ENCODE results near the gene CTBP2. TPM values are rescaled to one million over a fixed set of nuclear protein-coding genes. Genes with fewer than 3 reads are reported as not detected.

CTBP2 gene
- total RNA-seq, 2 donors from 2014 or later: 75.3 to 109 TPM

DNA sequence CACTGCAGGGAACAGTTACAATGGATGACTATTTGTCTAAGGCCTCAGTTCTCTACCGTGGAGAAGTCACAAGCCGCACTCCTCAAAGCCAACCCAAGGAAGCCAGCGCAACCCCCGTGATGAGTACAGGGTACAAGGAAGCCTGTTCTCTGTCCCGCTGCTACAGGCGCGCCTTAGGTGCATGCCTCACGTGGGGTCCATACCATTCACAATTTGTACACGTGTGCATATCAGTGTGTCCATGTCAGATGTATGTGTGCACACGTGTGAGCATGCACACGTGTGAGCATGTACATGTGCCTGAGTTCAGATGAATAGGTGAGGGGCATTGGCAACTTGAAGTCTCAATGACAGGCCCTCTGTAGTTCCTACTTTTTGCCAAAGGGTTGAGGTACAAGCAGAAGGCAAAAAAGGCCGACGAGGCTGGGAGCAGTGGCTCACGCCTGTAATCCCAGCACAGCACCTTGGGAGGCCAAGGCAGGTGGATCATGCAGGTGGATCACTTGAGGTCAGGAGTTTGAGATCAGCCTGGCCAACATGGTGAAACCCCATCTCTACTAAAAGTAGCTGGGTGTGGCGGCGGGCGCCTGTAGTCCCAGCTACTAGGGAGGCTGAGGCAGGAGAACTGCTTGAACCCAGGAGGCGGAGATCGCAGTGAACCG is 62.8 kb downstream of the CTBP2 start:
- no peak for DNase-seq
- Histone ChIP-seq H3K27ac (ENCODE audit: low read depth, low read length) (no peak overlapping the region), H3K36me3 (ENCODE audit: control insufficient read depth, insufficient read depth, low read length) (peaks cover 8% of the 10 kb centered on the region), H3K4me3 (ENCODE audit: low read length) (no peak overlapping the region), H3K9me3 (ENCODE audit: control insufficient read depth, low read length) (no peaks in the 10 kb centered on the region), H3K27me3 (ENCODE audit: control insufficient read depth, insufficient read depth, low read length, poor library complexity, severe bottlenecking) (no peaks in the 10 kb centered on the region), H3K9ac (ENCODE audit: extremely low read depth, low read length, poor library complexity, severe bottlenecking) (no peak overlapping the region), H3K4me1 (ENCODE audit: control insufficient read depth, insufficient read depth, low read length) (no peaks in the 10 kb centered on the region)
- Mint-ChIP-seq H3K36me3 (ENCODE audit: low read depth) (peaks cover 14% of the 10 kb centered on the region), H3K27ac (no peak overlapping the region), H3K4me3 (no peak overlapping the region), H3K27me3 (ENCODE audit: insufficient read depth) (no peaks in the 10 kb centered on the region), H3K4me1 (peaks cover 26% of the 10 kb centered on the region), H3K9me3 (no peaks in the 10 kb centered on the region)
- WGBS, 2 experiments (ENCODE audit: insufficient coverage in 1 of 2, insufficient read length in 1 of 2): 94 to 95% methylated on average over 17 to 20 of the region's 20 CpGs
- TF ChIP-seq, protein P1, sequence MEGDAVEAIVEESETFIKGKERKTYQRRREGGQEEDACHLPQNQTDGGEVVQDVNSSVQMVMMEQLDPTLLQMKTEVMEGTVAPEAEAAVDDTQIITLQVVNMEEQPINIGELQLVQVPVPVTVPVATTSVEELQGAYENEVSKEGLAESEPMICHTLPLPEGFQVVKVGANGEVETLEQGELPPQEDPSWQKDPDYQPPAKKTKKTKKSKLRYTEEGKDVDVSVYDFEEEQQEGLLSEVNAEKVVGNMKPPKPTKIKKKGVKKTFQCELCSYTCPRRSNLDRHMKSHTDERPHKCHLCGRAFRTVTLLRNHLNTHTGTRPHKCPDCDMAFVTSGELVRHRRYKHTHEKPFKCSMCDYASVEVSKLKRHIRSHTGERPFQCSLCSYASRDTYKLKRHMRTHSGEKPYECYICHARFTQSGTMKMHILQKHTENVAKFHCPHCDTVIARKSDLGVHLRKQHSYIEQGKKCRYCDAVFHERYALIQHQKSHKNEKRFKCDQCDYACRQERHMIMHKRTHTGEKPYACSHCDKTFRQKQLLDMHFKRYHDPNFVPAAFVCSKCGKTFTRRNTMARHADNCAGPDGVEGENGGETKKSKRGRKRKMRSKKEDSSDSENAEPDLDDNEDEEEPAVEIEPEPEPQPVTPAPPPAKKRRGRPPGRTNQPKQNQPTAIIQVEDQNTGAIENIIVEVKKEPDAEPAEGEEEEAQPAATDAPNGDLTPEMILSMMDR (conservative IDR thresholded peaks at IDR 0.05): no peak

DNA sequence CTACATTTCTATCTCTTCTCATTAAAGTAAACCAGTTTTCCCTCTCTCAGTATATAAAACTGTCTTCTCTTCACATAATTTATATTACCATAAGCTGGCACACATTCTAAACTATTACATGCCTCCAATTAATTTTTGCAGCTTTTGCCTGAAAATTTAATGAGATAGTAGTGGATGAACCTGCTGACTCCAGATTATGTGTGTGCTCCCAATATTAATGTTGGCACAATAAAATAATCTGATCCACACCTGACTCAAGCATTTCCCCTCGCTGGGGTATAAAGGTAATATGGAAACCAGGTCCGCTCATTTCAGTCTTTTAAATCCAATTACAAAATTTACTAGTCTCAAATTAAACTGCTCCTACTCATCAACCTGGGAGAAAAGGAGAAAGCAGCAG is 63.4 kb downstream of the CTBP2 start:
- H3K4me1 Mint-ChIP-seq: peaks cover 23% of the 10 kb centered on the region
- no peak for DNase-seq
- Histone ChIP-seq H3K9ac (ENCODE audit: extremely low read depth, low read length, poor library complexity, severe bottlenecking) (no peak overlapping the region), H3K4me1 (ENCODE audit: control insufficient read depth, insufficient read depth, low read length) (no peaks in the 10 kb centered on the region), H3K27ac (ENCODE audit: low read depth, low read length) (no peak overlapping the region), H3K36me3 (ENCODE audit: control insufficient read depth, insufficient read depth, low read length) (peaks cover 8% of the 10 kb centered on the region), H3K9me3 (ENCODE audit: control insufficient read depth, low read length) (no peaks in the 10 kb centered on the region), H3K27me3 (ENCODE audit: control insufficient read depth, insufficient read depth, low read length, poor library complexity, severe bottlenecking) (no peaks in the 10 kb centered on the region), H3K4me3 (ENCODE audit: low read length) (no peak overlapping the region)
- WGBS, 2 experiments (ENCODE audit: insufficient coverage in 1 of 2, insufficient read length in 1 of 2): 100% methylated on average over 2 of the region's 2 CpGs; no CpG with 5 or more reads in 1 of the 2 experiments
- H3K4me3 Mint-ChIP-seq: no peak overlapping the region
- H3K27me3 Mint-ChIP-seq (ENCODE audit: insufficient read depth): no peaks in the 10 kb centered on the region
- TF ChIP-seq, protein P1 (conservative IDR thresholded peaks at IDR 0.05): no peak
- peaks cover 14% of the 10 kb centered on the region for H3K36me3 Mint-ChIP-seq (ENCODE audit: low read depth)
- H3K9me3 Mint-ChIP-seq: no peaks in the 10 kb centered on the region
- no peak overlapping the region for H3K27ac Mint-ChIP-seq

DNA sequence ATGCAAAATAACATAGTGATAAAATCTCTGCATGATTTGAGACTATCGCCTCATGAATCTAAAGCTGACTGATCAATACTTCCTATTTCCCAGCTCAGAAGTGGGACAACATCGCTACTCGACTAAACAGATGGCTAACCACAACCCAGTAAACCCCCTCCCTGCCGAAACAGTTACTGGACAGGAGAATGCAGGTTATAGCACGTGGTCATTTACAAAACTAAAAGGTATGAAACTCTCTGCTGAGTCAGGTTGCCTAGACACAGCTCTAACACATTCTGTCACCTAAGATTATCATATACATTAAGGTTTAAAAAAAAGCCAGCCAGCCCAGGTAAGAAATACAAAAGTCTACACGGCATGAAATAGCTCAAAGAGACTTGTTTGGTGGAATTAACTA is 64.0 kb downstream of the CTBP2 start:
- DNase-seq: no peak
- TF ChIP-seq, protein P1 (conservative IDR thresholded peaks at IDR 0.05): no peak
- no peaks in the 10 kb centered on the region for H3K4me1 ChIP-seq (ENCODE audit: control insufficient read depth, insufficient read depth, low read length)
- no peaks in the 10 kb centered on the region for H3K27me3 Mint-ChIP-seq (ENCODE audit: insufficient read depth)
- 94 to 97% methylated on average over 5 to 6 of the region's 6 CpGs for WGBS, 2 experiments (ENCODE audit: insufficient coverage in 1 of 2, insufficient read length in 1 of 2)
- H3K4me3 Mint-ChIP-seq: no peak overlapping the region
- no peak overlapping the region for H3K27ac Mint-ChIP-seq
- no peak overlapping the region for H3K4me3 ChIP-seq (ENCODE audit: low read length)
- no peak overlapping the region for H3K9ac ChIP-seq (ENCODE audit: extremely low read depth, low read length, poor library complexity, severe bottlenecking)
- no peaks in the 10 kb centered on the region for H3K9me3 ChIP-seq (ENCODE audit: control insufficient read depth, low read length)
- peaks cover 8% of the 10 kb centered on the region for H3K36me3 ChIP-seq (ENCODE audit: control insufficient read depth, insufficient read depth, low read length)
- H3K4me1 Mint-ChIP-seq: peaks cover 23% of the 10 kb centered on the region
- H3K36me3 Mint-ChIP-seq (ENCODE audit: low read depth): peaks cover 10% of the 10 kb centered on the region
- no peaks in the 10 kb centered on the region for H3K9me3 Mint-ChIP-seq
- no peak overlapping the region for H3K27ac ChIP-seq (ENCODE audit: low read depth, low read length)
- no peaks in the 10 kb centered on the region for H3K27me3 ChIP-seq (ENCODE audit: control insufficient read depth, insufficient read depth, low read length, poor library complexity, severe bottlenecking)

All from endodermal cell (in vitro differentiated cells).